ENCODE measurements around the gene P2RX1. TPM values are rescaled to one million over a fixed set of nuclear protein-coding genes. Genes with fewer than 3 reads are reported as not detected.
"Not testable (repeated sequence)": the region's sequence is repeated elsewhere in the genome, so short reads cannot be mapped to it uniquely, and the experiment has no call there.

Gene P2RX1
- total RNA-seq, 1 donor from 2014 or later: 4.0 TPM

DNA sequence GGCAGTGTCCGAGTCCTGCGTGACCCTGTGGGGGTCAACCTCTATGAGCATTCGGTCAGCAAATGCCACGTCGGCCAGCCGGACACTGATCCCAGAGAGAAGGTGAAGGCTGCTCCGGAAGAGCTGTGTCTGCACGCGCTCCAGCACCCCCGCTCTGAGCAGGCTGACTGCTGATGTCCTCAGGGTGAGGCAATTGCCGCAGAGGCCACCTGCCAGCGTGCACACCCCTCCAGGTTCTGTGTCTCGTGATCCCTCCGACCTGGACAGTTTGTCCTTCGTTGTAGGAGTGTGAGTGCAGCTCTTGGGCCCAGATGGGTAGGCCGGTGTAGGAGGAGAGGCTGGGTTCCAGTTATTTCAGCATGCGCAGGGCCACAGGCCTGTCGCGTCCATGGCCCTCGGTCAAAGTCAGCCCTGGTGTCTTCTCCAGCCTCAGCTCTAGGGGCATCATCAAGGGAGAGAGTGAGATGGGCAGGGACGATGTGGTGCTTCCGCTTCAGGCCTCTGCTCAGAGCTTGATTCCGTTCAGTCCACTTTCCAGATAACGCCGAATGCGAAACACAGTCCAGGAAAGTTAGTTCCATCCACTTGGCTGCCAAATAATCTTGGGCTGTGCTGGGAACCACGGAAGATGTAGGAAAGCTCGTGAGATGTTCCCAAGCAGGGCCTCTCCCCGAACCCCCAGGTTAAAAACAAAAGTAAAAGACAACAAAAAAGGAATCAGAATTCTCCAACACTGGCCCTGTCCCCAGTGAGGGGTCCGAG lies 55.1 kb downstream of the P2RX1 start:
- Mint-ChIP-seq H3K27me3 (ENCODE audit: low read depth) (no peaks in the 10 kb centered on the region), H3K27ac (no peak overlapping the region), H3K36me3 (ENCODE audit: low read depth) (no peaks in the 10 kb centered on the region), H3K4me3 (ENCODE audit: low read depth) (no peak overlapping the region), H3K4me1 (ENCODE audit: low read depth) (no peaks in the 10 kb centered on the region), H3K9me3 (no peaks in the 10 kb centered on the region)
- intact Hi-C loops (cut with micrococcal nuclease): no loop called here
- DNase-seq (ENCODE audit: low spot score): no peak

DNA sequence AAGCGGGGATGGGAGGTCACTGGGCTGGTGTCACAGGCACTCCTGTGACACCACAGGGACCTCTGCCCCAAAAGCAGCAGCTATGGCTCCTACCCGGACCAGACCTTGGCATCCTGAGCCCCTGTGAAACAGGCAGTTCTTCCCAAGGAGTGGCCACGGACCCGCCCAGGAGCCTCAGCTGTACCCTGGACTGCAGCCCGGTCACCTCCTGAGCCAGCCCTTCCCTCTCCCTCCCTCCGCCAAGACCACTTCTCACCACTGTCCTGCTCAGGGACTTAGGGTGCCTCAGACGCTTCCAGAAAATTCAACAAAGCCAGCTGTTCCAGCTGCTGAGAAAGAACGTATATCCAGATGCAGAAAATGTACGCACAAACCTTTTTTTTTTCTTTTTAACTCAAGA lies 56.3 kb downstream of the P2RX1 start:
- intact Hi-C loops (cut with micrococcal nuclease): no loop called here
- H3K4me1 Mint-ChIP-seq (ENCODE audit: low read depth): no peaks in the 10 kb centered on the region
- no peak for DNase-seq (ENCODE audit: low spot score)
- H3K27me3 Mint-ChIP-seq (ENCODE audit: low read depth): no peaks in the 10 kb centered on the region
- no peak overlapping the region for H3K4me3 Mint-ChIP-seq (ENCODE audit: low read depth)
- H3K9me3 Mint-ChIP-seq: no peaks in the 10 kb centered on the region
- no peak overlapping the region for H3K27ac Mint-ChIP-seq
- H3K36me3 Mint-ChIP-seq (ENCODE audit: low read depth): no peaks in the 10 kb centered on the region

DNA sequence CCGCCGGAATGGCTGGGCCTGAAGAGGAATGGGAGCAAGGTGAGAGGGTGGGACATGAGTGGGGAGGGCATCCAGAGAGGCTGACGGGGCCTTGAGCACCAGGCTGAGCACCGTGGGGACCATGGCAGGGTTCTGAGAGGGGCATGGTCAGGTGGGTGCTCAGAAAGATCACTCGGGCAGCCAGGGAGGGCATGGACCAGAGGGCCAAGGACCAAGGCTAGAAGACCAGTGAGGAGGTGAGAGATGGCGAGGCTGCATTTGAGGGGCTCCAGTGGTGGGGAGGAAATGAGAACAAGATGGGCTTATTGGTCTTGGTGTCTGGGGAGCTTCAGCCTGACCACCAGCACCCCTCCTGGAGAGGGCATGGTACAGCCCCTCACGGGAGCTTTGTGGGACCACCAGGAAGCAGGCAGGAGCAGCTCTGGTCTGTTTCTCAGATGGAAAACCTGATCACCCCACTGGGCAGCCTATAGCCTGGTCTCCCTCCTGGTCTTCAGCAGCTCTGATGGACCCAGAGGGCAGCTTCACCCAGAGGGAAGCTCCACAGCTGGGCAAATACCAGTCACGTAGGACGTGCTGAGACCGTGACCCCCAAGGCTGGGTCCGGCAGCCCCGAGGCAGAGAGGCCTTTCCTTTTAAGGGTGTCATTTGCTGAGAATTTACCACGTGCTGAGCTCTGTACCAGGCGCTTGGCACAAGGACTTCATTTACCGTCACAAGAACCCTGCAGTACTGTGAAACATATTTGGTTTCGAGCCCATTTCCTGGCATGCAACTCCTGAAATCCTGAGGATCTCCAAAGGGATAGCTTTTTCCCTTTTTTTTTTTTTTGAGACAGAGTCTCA lies 58.8 kb downstream of the P2RX1 start:
- no peaks in the 10 kb centered on the region for H3K27me3 Mint-ChIP-seq (ENCODE audit: low read depth)
- no peak for DNase-seq (ENCODE audit: low spot score)
- H3K9me3 Mint-ChIP-seq: no peaks in the 10 kb centered on the region
- H3K4me1 Mint-ChIP-seq (ENCODE audit: low read depth): no peaks in the 10 kb centered on the region
- H3K27ac Mint-ChIP-seq: no peak overlapping the region
- H3K4me3 Mint-ChIP-seq (ENCODE audit: low read depth): no peak overlapping the region
- intact Hi-C loops (cut with micrococcal nuclease): no loop called here
- no peaks in the 10 kb centered on the region for H3K36me3 Mint-ChIP-seq (ENCODE audit: low read depth)

DNA sequence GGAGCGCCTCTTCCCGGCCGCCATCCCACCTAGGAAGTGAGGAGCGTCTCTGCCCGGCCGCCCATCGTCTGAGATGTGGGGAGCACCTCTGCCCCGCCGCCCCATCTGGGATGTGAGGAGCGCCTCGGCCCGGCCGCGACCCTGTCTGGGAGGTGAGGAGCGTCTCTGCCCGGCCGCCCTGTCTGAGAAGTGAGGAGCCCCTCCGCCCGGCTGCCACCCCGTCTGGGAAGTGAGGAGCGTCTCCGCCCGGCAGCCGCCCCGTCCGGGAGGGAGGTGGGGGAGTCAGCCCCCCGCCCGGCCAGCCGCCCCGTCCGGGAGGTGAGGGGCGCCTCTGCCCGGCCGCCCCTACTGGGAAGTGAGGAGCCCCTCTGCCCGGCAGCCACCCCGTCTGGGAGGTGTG lies 62.1 kb downstream of the P2RX1 start:
- H3K4me1 Mint-ChIP-seq (ENCODE audit: low read depth); DNase-seq (ENCODE audit: low spot score); intact Hi-C loops (cut with micrococcal nuclease); H3K4me3 Mint-ChIP-seq (ENCODE audit: low read depth); H3K27ac Mint-ChIP-seq; H3K9me3 Mint-ChIP-seq; H3K36me3 Mint-ChIP-seq (ENCODE audit: low read depth): not testable (repeated sequence)
- H3K27me3 Mint-ChIP-seq (ENCODE audit: low read depth): peaks cover 13% of the 10 kb centered on the region

DNA sequence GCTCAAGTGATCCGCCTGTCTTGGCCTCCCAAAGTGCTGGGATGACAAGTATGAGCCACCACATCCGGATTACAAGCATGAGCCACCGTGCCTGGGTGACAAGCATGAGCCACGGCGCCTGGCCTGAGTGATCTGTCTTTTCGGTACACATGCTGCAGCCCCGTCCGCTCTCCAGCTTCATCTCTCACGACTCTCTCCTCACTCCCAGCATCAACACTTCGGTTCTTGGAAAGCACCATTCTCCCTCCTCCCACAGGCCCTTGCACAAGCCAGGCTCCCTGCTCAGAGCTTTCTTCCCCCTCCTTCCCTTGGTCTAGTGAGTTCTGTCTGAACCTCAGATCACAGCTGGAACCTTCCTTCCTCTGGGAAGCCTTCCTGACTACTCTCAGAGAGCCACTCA lies 63.7 kb downstream of the P2RX1 start:
- H3K4me1 Mint-ChIP-seq (ENCODE audit: low read depth): no peaks in the 10 kb centered on the region
- DNase-seq (ENCODE audit: low spot score): no peak
- intact Hi-C loops (cut with micrococcal nuclease): no loop called here
- H3K9me3 Mint-ChIP-seq: no peaks in the 10 kb centered on the region
- H3K27me3 Mint-ChIP-seq (ENCODE audit: low read depth): peaks cover 17% of the 10 kb centered on the region
- H3K4me3 Mint-ChIP-seq (ENCODE audit: low read depth): no peak overlapping the region
- no peaks in the 10 kb centered on the region for H3K36me3 Mint-ChIP-seq (ENCODE audit: low read depth)
- no peak overlapping the region for H3K27ac Mint-ChIP-seq

DNA sequence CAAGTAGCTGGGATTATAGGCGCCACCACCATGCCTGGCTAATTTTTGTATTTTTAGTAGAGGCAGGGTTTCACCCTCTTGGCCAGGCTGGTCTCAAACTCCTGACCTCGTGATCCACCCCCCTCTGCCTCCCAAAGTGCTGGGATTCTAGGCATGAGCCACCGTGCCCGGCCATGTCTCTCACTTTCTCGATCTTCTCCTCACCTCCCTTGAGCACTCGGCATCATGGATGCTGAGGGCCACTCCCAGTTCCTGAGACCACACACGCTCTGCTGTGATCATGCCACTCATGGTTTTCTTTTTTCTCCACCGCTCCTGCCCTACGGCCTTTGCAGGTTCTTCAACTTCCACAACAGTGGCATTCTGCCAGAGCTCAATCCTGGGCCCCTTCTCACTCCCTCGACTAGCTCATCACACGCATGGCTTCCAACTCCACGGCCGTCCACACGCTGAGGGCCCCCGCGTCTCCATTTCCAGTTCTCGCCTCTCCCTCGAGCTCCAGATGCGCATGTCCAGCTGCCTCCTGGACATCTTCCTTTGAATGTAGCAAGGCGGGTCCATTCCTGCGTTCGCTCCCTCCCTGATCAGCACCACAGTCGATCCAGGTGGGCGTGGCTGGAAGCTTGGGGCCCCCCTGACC lies 64.7 kb downstream of the P2RX1 start:
- no peaks in the 10 kb centered on the region for H3K36me3 Mint-ChIP-seq (ENCODE audit: low read depth)
- no peak overlapping the region for H3K4me3 Mint-ChIP-seq (ENCODE audit: low read depth)
- peaks cover 2% of the 10 kb centered on the region for H3K4me1 Mint-ChIP-seq (ENCODE audit: low read depth)
- H3K27ac Mint-ChIP-seq: no peak overlapping the region
- no peaks in the 10 kb centered on the region for H3K9me3 Mint-ChIP-seq
- no peak for DNase-seq (ENCODE audit: low spot score)
- peaks cover 17% of the 10 kb centered on the region for H3K27me3 Mint-ChIP-seq (ENCODE audit: low read depth)
- intact Hi-C loops (cut with micrococcal nuclease): no loop called here

DNA sequence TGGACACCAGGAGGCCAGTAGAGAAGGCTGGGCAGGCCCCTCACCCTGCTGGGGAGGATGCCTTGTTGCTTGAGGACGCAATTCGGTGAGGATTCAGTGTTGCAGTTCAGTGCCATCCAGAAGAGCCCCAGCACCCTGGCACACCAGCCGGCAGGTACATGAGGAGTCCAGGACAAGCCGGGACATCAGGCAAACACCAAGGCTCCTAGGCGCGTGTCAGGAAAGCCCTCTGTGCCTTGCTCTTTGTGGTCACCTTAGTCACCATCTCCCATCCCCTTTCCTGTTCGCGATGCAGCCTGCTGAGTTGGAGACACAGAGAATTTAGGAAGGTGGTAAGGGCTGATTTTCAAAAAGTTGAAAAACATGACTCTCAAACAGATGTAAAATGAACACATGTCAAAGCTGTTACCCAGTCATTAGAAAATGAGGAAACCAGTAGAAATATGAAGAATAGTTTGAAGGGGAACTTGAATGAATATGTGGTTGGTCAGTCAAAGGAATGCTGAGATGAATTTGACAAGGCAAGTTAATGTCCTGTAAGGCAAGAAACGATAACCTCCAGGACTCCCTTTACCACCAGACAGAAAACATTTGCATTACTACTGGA lies 67.9 kb downstream of the P2RX1 start:
- Mint-ChIP-seq H3K36me3 (ENCODE audit: low read depth) (peaks cover 13% of the 10 kb centered on the region), H3K4me3 (ENCODE audit: low read depth) (no peak overlapping the region), H3K27me3 (ENCODE audit: low read depth) (peaks cover 17% of the 10 kb centered on the region), H3K27ac (no peak overlapping the region), H3K9me3 (no peaks in the 10 kb centered on the region), H3K4me1 (ENCODE audit: low read depth) (peaks cover 19% of the 10 kb centered on the region)
- no peak for DNase-seq (ENCODE audit: low spot score)
- intact Hi-C loops (cut with micrococcal nuclease): loop anchor here (10.0 kb wide), 1 partner anchor 226 kb away; no protein-coding TSS in a partner anchor

DNA sequence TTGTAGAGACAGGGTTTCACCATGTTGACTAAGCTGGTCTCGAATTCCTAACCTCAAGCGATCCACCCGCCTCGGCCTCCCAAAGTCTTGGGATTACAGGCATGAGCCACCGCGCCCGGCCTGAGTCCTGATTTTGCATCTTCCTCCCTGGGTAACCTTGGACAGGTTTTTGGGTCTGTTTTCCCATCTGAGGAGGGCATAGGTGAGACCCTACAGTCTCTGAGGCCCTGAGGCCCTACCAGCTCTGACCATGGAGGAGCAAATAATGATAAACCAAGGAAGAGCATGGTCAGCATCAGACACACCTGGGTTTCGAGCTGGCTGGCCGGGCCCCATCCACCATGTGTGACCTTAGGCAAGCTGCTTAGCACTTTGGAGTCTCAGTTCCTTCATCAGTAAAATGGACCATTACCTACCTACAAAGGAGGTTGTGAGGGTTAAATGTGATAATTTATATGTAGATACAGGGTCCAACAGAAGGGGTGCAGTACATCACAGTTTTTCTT lies 69.0 kb downstream of the P2RX1 start:
- peaks cover 17% of the 10 kb centered on the region for H3K27me3 Mint-ChIP-seq (ENCODE audit: low read depth)
- H3K36me3 Mint-ChIP-seq (ENCODE audit: low read depth): peaks cover 21% of the 10 kb centered on the region
- H3K4me1 Mint-ChIP-seq (ENCODE audit: low read depth): peaks cover 20% of the 10 kb centered on the region
- H3K4me3 Mint-ChIP-seq (ENCODE audit: low read depth): no peak overlapping the region
- H3K27ac Mint-ChIP-seq: no peak overlapping the region
- DNase-seq (ENCODE audit: low spot score): no peak
- intact Hi-C loops (cut with micrococcal nuclease): loop anchor here (2.0 to 10.0 kb wide), 2 partner anchors 46 to 228 kb away; partner anchors contain the start of gene CAMKK1
- H3K9me3 Mint-ChIP-seq: no peaks in the 10 kb centered on the region

Other genes with a start within 250 kb of the P2RX1 start
- 39.0 and 40.9 TPM in 2 replicates for gene TAX1BP3, start 247.9 kb downstream of the P2RX1 start, total RNA-seq
- gene EMC6, start 247.7 kb downstream of the P2RX1 start, total RNA-seq: 61.7 and 64.9 TPM in 2 replicates
- 111 and 118 TPM in 2 replicates for gene P2RX5, start 220.3 kb downstream of the P2RX1 start, total RNA-seq
- gene HASPIN, start 192.6 kb downstream of the P2RX1 start, total RNA-seq: 23.0 and 23.4 TPM in 2 replicates
- 36.2 and 42.4 TPM in 2 replicates for gene ITGAE, start 115.3 kb downstream of the P2RX1 start, total RNA-seq
- gene NCBP3, start 70.2 kb downstream of the P2RX1 start, total RNA-seq: 49.2 and 57.2 TPM in 2 replicates
- 6.5 and 6.6 TPM in 2 replicates for gene CAMKK1, start 23.4 kb downstream of the P2RX1 start, total RNA-seq
- gene ATP2A3, start 48.0 kb upstream of the P2RX1 start, total RNA-seq: 147 and 155 TPM in 2 replicates
- gene ZZEF1, start 226.6 kb upstream of the P2RX1 start, total RNA-seq: 36.4 and 38.5 TPM in 2 replicates
- gene CYB5D2, start 226.7 kb upstream of the P2RX1 start, total RNA-seq: 5.4 and 6.0 TPM in 2 replicates

Measured in activated T-helper 2 cell treated with anti-CD3 and anti-CD28 coated beads, Interferon-gamma antibody, Interleukin-2, Interleukin-4, amounts not matched to agents 10 μg/mL and 5 μg/mL and 100 μg/mL, durations not matched to agents 14 hours and 24 hours and 36 hours (primary cell).